GM18505 (cell line): ENCODE measurements around the gene FAM20B.
"Not testable (repeated sequence)": the region's sequence is repeated elsewhere in the genome, so short reads cannot be mapped to it uniquely, and the experiment has no call there.

Experiments used
- ATAC-seq: cut with Tn5 transposase; IDR thresholded peaks from one replicate; pipeline ENCODE4 v1.9.1; 2021; ENCODE audit not compliant: unreplicated experiment
- POLR2A ChIP-seq: IDR thresholded peaks from 4 replicates; pipeline ENCODE4 v1.6.1; 2011; ENCODE audit warnings: borderline replicate concordance; ENCODE audit not compliant: insufficient read depth, insufficient read length; ENCODE audit errors: extremely low read depth

Gene FAM20B

GRCh38 chr1:179034720-179035119 is 9.0 kb downstream of the FAM20B start:
- ATAC-seq, result peak; percentile 86
- no peak for TF ChIP-seq POLR2A

DNA sequence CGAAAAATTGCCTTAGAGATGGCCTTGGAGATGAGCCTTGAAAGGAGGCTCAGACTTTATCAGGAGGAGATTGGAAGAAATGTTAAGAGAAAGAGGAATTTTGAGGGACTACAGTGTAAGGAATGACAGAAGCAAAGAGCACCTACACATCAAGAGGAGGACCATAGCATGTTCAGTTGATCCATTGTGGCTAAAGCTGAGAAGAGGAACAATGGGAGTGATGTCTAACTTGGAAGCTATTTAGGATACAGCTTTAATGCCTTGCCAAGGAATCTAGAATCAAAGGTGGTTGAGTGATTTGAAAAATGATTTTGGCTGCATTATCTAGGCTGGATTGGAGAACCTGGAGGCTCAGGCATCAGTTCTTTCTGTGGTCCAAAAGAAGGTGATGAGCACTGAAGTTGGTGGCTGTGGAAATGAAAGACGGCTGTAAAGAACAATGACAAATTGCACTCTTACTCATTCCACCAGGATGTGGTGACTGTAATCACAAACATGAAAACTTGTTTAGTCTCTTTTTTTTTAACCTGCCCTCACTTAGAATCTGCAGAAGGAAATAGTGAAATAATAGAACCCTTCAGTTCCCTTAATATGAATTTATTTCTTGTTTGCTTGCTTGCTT is 11.3 kb downstream of the FAM20B start:
- peak; percentile 37 for ATAC-seq
- no peak for TF ChIP-seq POLR2A

DNA sequence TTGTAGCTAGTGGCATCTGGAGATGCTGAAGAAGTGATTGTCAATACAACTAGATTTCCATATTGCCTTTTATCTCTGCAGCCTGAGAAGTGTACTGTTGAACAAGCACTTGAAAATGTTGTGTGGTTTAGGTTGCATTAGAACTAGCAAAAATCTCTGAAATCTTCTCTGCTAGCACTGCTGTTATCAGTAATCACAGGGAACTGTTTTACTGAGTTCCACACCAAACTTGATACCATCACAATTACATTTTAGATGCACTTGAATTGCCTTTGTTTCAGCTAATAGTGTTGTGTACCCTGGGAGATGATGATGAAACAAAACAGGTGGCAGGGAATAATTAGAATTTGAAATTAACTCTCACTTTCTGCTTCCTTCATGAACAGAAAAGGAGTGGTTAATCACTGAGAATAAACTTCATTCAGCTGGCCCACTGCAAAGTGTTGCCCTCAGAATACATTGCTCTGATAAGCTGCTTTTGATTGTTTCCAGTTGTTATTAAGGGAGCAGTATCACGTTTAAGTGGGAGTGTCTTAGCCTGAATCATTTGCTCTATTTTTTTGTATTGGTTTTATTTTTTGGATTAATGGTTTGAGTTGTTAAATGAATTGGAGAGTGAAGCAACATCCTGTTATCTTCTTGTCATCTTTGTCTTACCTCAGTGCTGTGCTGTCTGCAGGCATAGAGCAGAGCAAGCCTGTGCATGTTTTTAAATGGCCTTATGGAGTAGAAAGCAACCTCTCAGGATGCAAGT is 13.0 kb downstream of the FAM20B start:
- no peak for TF ChIP-seq POLR2A
- ATAC-seq, result no peak

- ATAC-seq, result not testable (repeated sequence)
Observed at GRCh38 chr1:179039502-179040174, 13.9 kb downstream of the FAM20B start.

DNA sequence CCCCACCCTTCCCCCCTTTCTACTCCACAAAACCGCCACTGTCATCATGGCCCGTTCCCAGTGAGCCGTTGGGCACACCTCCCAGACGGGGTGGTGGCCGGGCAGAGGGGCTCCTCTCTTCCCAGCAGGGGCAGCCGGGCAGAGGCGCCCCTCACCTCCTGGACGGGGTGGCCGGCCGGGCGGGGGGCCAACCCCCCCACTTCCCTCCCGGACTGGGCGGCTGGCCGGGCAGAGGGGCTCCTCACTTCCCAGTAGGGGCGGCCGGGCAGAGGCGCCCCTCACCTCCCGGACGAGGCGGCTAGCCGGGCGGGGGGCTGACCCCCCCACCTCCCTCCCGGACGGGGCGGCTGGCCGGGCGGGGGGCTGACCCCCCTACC is 14.5 kb downstream of the FAM20B start:
- ATAC-seq, result not testable (repeated sequence)

DNA sequence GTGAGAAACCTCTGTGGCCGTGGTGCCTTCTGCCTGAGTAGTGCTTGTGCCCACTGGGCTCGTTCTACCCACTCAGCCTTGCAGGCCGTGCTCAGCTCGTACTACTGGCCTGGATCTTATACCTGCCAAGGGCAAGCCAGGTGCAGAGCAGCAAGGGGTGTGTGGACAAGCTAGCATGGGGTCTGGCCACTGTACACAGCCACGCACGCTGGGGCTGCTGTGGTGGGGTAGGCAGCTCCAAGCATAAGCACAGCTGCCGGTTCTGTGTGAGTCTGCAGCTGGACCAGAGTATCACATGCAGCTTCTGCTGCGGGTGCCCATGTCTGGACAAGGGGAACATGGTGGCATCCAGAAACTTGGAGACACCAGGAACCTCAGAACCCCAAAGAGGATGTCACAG is 16.4 kb downstream of the FAM20B start:
- TF ChIP-seq POLR2A, result no peak
- ATAC-seq, result no peak

GRCh38 chr1:179042700-179043099 is 17.0 kb downstream of the FAM20B start:
- no peak for TF ChIP-seq POLR2A
- ATAC-seq, result no peak

DNA sequence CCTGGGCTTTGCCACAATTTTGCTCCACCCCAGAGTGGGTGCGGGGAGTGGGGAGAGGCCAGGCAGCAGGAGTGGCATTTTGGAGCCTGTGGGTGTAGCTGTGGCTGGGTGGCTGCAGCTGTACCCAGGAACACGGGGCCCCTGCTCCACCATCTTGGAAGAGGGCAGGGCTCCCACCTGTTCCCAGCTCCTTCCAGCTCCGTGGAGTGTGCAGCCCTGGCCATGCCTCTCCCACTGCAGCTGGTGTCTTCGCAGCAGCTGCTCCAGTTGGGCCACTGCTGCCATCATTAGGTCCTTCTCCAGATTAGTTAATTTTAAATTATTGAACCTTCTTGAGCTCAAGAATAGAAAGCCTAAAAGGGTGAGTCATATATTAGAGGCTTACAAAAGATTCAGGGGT is 17.6 kb downstream of the FAM20B start:
- no peak for TF ChIP-seq POLR2A

DNA sequence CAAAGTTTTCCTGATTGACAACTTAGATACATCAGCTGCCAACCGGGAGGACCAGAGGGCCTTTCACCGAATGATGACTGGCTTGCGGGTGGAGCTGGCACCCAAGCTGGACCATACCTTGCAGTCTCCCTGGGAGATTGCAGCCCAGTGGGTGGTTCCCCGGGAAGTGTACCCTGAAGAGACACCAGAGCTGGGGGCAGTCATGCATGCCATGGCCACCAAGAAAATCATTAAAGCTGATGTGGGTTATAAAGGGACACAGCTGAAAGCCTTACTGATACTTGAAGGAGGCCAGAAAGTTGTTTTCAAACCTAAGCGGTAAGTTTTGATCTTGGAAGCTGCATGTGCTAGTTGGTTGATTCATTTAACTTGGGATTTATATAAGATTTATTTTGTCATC is 18.2 kb downstream of the FAM20B start:
- ATAC-seq, result no peak
- TF ChIP-seq POLR2A, result no peak

More for the DNA sequence above, 17.6 kb downstream of the FAM20B start:
- no peak for ATAC-seq

- ATAC-seq, result no peak
- TF ChIP-seq POLR2A, result no peak
Observed at GRCh38 chr1:179046808-179047635, 21.3 kb downstream of the FAM20B start.

DNA sequence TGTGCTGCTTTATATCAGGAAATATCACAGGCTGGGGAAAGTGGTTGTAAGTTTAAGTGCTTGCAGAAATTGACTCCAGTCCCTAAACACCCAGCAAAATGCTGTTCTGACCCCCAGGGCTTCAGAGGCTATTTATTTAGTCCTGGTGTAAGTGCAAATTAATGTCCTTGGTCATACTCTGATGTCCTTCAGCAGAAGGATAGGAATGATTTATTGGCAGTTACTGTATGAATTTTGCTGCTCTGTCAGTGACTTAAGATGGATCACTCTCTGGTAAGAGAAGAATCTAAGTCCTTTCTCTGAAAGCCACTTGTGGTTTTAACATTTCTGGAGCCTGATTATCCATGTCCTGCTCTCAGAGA is 21.9 kb downstream of the FAM20B start:
- ATAC-seq, result no peak
- TF ChIP-seq POLR2A, result no peak

DNA sequence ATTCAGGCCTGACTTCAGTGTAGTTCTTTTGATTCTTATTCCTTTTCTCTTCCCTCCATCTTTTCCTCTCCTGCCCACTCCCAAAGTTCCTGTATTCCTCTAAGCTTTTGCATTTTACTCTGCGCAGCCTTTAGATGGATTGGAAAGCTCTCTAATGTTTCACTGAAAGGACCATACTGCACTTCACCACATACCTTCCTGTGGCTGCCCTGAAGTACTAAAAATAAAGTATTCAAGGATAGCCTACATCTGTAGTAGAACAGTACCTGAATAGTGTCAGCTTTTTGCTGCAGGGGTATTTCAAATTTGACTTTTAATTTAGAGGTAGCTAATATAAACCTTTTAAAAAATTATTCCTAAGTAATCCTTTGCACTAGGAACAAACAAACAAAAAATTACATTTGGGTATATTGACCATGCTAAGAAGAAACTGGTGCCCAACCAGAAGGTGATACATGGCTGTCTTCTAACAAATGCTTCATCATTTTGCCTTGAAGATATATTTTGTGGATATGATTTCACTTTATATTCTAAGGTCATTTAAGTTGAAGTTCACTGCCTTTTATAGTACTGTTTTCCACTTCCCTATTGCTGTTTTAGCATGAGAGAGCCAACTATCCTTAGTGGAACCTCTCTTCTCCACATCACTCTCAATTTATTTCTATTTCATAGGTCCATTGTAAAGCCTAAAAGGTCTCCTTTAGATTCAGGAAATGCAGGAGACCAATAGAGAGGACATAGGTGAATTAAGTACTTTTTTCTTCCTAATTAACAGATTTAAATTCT is 22.8 kb downstream of the FAM20B start:
- ATAC-seq, result no peak

GRCh38 chr1:179052776-179053175 is 27.1 kb downstream of the FAM20B start:
- no peak for TF ChIP-seq POLR2A
- no peak for ATAC-seq

More for the DNA sequence above, 22.8 kb downstream of the FAM20B start:
- no peak for TF ChIP-seq POLR2A

GRCh38 chr1:179053486-179053885 is 27.8 kb downstream of the FAM20B start:
- ATAC-seq, result no peak

More at GRCh38 chr1:179053486-179053885, 27.8 kb downstream of the FAM20B start:
- no peak for TF ChIP-seq POLR2A
